ENCODE results near the gene KRTAP19-5.
"Not testable (repeated sequence)": the region's sequence is repeated elsewhere in the genome, so short reads cannot be mapped to it uniquely, and the experiment has no call there.

Gene KRTAP19-5

DNA sequence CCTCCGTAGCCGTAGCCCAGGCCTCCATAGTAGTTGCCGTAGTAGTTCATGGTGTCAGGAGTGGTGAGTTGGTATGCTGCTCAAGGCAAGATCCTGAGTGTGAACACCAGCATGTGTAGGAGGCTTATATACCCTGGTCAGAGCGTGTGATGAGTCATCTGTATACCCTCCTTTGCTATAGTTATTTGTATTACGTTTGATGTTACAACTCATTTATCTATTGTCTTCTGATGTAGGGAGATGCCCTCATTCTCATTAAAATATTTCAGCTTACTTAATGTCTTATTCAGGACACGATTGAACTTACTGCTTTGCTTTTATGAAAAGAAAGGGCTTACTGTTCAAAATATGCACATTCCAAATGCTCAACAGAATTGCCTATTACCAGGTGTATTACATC lies at the start of gene KRTAP19-5:
Gene KRTAP19-5 (minus strand): TSS at position 101 of the 400 bp plus-strand sequence. CDS start 51 bp downstream, at position 50.
- in situ Hi-C loops (cut with MboI; ENCODE audit: low sequenced_read_pairs): no loop called here

DNA sequence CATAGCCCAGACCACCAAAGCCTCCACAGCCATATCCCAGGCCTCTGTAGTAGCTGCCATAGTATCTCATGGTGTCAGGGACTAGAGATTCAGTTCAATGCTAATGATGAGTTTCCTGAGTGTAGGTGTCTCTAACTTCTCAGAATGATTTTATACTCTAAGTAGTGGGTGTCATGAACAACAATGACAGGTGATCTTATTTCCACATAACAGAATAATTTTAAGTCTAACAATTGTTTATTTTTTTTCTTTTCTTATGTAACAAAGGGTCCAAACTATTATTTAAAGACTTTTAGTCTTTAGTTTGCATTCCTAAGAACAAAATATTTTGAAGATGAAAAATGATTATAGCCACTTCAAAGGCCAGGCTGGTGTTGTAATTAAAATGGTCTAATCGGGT lies 39.8 kb upstream of the KRTAP19-5 start, which contains the start of gene KRTAP19-6:
Gene KRTAP19-6 (minus strand): TSS at position 101 of the 400 bp plus-strand sequence. CDS start 31 bp downstream, at position 70.
- in situ Hi-C loops (cut with MboI; ENCODE audit: low sequenced_read_pairs): no loop called here

GRCh38 chr21:30518876-30519275 lies 16.9 kb upstream of the KRTAP19-5 start:
- in situ Hi-C loops (cut with MboI; ENCODE audit: low sequenced_read_pairs): no loop called here

GRCh38 chr21:30515681-30516080 lies 13.7 kb upstream of the KRTAP19-5 start:
- in situ Hi-C loops (cut with MboI; ENCODE audit: low sequenced_read_pairs): no loop called here

DNA sequence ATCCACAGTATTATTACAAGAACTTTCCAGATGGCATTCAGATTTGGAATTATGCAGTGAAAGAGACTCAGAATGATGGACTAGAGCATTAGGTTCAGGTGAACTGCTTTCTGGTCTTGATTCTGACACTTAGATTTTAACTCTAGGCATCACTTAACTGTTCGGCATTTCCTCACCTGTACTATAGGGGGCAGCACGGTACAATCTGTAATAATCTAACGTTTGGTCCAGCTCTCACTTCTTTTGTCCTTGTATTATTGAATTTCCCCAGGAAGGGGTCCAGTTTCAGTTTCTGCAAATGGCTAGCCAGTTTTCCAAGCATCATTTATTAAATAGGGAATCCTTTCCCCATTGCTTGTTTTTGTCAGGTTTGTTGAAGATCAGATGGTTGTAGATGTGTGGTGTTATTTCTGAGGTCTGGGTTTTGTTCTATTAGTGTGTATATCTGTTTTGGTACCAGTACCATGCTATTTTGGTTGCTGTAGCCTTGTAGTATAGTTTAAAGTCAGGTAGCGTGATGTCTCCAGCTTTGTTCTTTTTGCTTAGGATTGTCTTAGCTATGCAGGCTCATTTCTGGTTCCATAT lies 3.8 kb upstream of the KRTAP19-5 start:
- in situ Hi-C loops (cut with MboI; ENCODE audit: low sequenced_read_pairs): not testable (repeated sequence)

DNA sequence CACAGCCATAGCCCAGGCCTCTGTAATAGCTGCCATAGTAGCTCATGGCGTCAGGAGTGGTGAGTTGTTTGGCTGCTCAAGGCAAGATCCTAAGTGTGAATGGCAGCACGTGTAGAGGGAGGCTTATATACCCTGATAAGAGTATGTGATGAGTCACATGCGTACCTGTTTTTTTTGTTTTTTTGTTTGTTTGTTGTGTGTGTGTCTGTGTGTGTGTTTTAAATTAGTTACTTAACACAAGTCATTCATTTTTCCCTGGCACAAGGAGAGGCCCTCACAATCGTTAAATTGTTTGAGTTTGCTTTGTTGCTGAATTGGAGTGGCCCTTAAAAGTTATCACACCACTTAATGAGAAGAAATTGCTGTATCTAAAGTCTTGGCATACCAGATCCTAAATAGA lies 4.9 kb downstream of the KRTAP19-5 start, which contains the start of gene KRTAP19-4:
Gene KRTAP19-4 (minus strand): TSS at position 101 of the 400 bp plus-strand sequence. CDS start 55 bp downstream, at position 46.
- in situ Hi-C loops (cut with MboI; ENCODE audit: low sequenced_read_pairs): no loop called here

DNA sequence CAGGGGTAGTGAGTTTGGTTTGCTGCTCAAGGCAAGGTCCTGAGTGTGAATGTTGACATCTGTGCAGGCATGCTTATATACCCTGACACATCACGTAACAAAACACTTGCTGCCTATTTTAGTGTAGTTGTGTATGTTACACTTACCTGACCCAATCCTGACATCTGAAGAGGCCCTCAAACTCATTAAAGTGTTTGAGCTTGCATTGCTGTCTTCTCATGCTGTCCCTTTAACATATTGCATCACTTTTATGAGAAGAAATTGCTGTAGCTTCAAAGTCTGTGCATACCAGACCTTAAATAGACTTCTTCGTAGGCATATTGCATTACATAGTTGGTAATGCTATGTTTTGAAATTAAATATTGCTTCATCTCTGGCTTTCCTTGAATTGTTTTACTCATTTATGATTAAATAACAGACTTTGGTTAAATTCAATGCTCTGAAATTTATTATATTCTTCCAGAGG lies 9.9 kb downstream of the KRTAP19-5 start, which contains the start of gene KRTAP19-3:
Gene KRTAP19-3 (minus strand): TSS at position 51 of the 466 bp plus-strand sequence. CDS start 56 bp downstream, outside the sequence.
- in situ Hi-C loops (cut with MboI; ENCODE audit: low sequenced_read_pairs): no loop called here

DNA sequence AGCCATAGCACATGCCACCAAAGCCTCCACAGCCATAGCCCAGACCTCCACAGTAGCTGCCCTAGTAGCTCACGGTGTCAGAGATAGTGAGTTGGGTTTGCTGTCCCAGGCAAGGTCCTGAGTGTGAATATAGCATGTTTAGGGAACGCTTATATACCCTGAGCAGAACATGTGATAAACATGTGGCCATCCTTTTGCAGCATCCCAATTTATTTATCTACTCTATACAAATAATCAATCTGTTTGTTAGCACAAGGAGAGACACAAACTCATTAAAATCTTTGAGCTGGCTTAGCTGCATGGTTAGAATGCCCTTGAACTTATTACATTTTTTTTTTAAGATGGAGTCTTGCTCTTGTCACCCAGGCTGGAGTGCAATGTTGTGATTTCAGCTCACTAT lies 14.6 kb downstream of the KRTAP19-5 start, which contains the start of gene KRTAP19-2:
Gene KRTAP19-2 (minus strand): TSS at position 101 of the 400 bp plus-strand sequence. CDS start 88 bp downstream, at position 13.
- in situ Hi-C loops (cut with MboI; ENCODE audit: low sequenced_read_pairs): no loop called here

- in situ Hi-C loops (cut with MboI; ENCODE audit: low sequenced_read_pairs): no loop called here
Observed at GRCh38 chr21:30486180-30486579, 15.8 kb downstream of the KRTAP19-5 start.

GRCh38 chr21:30482130-30482529 lies 19.8 kb downstream of the KRTAP19-5 start:
- in situ Hi-C loops (cut with MboI; ENCODE audit: low sequenced_read_pairs): no loop called here

DNA sequence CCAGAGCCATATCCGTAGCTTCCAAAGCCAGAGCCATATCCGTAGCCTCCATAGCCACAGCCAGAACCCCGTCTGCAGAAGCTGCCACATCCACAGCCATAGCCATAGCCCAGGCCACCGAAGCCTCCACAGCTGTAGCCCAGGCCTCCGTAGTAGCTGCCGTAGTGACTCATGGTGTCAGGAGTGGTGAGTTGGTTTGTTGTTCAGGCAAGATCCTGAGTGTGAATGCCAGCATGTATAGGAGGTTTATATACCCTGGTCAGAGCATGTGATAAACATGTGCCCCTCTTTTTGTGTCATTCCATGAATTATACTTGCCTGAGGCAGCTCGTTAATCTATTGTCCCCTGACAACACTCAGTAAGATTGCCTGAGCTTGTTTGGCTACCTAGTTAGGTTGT lies 21.8 kb downstream of the KRTAP19-5 start, which contains the start of gene KRTAP19-1:
Gene KRTAP19-1 (minus strand): TSS at position 223 of the 400 bp plus-strand sequence. CDS start 50 bp downstream, at position 173.
- in situ Hi-C loops (cut with MboI; ENCODE audit: low sequenced_read_pairs): no loop called here

- in situ Hi-C loops (cut with MboI; ENCODE audit: low sequenced_read_pairs): no loop called here
Observed at GRCh38 chr21:30479259-30479658, 22.7 kb downstream of the KRTAP19-5 start.

DNA sequence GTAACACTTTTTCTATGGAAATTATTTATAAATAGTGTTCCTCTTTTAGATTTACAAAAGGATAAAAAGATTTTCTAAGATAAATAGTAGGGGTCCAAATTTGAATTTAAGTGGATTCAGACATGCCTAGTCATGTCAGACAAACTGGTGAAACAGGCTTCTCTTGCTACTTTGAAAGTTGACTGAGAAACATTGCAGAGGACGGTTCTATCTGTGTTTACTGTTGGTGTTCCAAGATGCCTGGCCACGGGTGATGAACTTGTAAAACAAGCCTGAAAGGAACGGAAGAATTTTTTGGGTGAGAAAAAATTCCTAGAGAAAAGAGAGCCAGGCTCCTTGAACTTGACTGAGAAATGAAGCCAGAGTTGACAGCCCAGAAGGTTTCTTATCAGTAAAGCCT lies 23.9 kb downstream of the KRTAP19-5 start:
- in situ Hi-C loops (cut with MboI; ENCODE audit: low sequenced_read_pairs): no loop called here

DNA sequence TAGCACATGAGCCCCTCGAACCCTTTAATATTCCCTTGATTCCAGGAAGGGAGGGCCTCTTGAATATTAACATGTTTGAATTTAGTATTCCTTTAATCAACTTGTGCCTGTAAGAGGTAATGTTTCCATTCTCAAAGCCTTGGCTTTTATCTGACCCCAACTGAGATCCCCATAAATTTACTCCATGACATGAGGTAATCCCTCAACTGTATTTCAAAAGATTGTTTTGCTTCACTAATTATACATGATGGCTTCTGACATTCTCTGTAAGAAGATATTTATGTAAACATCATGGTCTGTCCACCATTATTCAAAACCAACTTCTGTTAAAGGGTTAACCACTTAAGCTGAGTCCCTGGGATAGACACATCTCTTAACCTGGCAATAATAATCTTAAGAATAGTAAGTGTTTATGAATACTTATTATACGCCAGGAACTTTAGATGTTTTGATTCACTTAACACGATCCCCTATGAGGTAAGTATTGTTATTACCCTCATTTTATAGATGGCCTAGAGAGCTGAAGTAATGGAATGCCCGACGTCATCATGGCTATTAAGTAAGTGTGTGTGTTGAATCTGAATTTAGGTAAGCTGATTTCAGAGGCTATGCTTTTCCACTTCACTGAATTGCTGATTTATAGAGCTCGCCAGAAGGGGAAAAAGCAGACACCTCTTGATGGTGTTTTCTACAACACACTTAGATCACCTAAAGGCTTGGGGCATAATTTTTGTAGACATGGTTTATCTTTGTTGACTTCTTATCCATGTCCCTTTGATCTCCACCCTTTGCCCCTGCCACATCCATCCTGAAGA lies 32.8 kb downstream of the KRTAP19-5 start:
- in situ Hi-C loops (cut with MboI; ENCODE audit: low sequenced_read_pairs): no loop called here

DNA sequence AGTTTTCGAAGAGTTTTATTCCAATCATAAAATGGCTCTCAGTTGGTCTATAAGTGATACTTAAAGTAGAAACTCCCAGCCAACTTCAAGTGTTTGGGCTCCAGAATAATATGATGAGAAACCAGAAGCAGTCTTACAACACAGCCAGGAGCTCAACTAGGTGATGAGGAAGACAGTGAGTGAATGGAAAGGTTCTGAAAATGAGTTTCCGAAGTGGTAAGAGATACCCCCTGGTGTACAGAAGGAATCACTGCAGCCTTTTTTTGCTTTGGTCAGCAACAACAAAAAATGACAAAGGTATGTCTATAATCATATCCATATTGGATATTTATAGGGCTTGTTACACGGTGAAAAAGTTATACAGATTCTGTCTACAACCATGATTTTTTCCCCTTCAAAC lies 38.2 kb downstream of the KRTAP19-5 start:
- in situ Hi-C loops (cut with MboI; ENCODE audit: low sequenced_read_pairs): no loop called here
